ENCODE measurements around the gene JAML. TPM values are rescaled to one million over a fixed set of nuclear protein-coding genes. Genes with fewer than 3 reads are reported as not detected.

The JAML gene
- total and polyA plus RNA-seq, 2 of the 13 experiments (the other 11 are each of a cell fraction or from before 2014, with no cell fraction given): 2.0 to 3.3 TPM

GRCh38 chr11:118168316-118168715 lies 56.5 kb downstream of the JAML start:
- Histone ChIP-seq H3K27ac (ENCODE audit: extremely low read length, insufficient read depth, low read length) (no peak overlapping the region), H4K20me1 (ENCODE audit: insufficient read depth, low read length) (no peaks in the 10 kb centered on the region), H3K9ac (ENCODE audit: insufficient read depth, low read depth, low read length) (no peak overlapping the region), H3K4me2 (ENCODE audit: low read depth, low read length) (no peak overlapping the region), H2AFZ (ENCODE audit: low read length) (no peak overlapping the region), H3K79me2 (ENCODE audit: insufficient read depth, low read length) (no peaks in the 10 kb centered on the region), H3K4me1 (ENCODE audit: insufficient read depth, low read length) (peaks cover 13% of the 10 kb centered on the region), H3K4me3 (replicated peaks in 1 of 3; ENCODE audit: insufficient read depth in 1 of 3, low read depth in 2 of 3, low read length in 3 of 3) (no peak overlapping the region), H3K36me3 (replicated peaks in 1 of 2; ENCODE audit: control insufficient read depth in 1 of 2, insufficient read depth in 2 of 2, low read length in 2 of 2) (no peaks in the 10 kb centered on the region), H3K9me3 (ENCODE audit: low read length) (no peaks in the 10 kb centered on the region), H3K27me3 (ENCODE audit: control insufficient read depth in 1 of 2, insufficient read depth in 2 of 2, low read length in 2 of 2) (peaks cover 6 to 79% of the 10 kb centered on the region in 2 experiments)
- intact Hi-C loops (cut with micrococcal nuclease; ENCODE audit: unreplicated experiment): no loop called here
- 27% methylated on average over 3 of the region's 8 CpGs for WGBS (ENCODE audit: low lambda C conversion rate)
- ChIA-PET CTCF (ENCODE audit: low intra/inter-chr PET ratio, low total read pairs) (no interaction called here), POLR2A (no interaction called here)
- DNase-seq (ENCODE audit: low spot score) (no peak), ATAC-seq (no peak), FAIRE-seq (no peak)
- no TSS peak for BruUV-seq (replicated peaks)
- TF ChIP-seq ZNF136 (CRISPR knock-in tag; IDR thresholded peaks at IDR 0.05; ENCODE audit: low read depth): no peak
- TF ChIP-seq, protein P1, sequence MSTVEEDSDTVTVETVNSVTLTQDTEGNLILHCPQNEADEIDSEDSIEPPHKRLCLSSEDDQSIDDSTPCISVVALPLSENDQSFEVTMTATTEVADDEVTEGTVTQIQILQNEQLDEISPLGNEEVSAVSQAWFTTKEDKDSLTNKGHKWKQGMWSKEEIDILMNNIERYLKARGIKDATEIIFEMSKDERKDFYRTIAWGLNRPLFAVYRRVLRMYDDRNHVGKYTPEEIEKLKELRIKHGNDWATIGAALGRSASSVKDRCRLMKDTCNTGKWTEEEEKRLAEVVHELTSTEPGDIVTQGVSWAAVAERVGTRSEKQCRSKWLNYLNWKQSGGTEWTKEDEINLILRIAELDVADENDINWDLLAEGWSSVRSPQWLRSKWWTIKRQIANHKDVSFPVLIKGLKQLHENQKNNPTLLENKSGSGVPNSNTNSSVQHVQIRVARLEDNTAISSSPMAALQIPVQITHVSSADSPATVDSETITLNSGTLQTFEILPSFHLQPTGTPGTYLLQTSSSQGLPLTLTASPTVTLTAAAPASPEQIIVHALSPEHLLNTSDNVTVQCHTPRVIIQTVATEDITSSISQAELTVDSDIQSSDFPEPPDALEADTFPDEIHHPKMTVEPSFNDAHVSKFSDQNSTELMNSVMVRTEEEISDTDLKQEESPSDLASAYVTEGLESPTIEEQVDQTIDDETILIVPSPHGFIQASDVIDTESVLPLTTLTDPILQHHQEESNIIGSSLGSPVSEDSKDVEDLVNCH (CRISPR knock-in tag; IDR thresholded peaks at IDR 0.05): no peak
- TF ChIP-seq ZSCAN31 (CRISPR knock-in tag; IDR thresholded peaks at IDR 0.05; ENCODE audit: low read depth): no peak
- TF ChIP-seq FOXA1 (IDR thresholded peaks at IDR 0.05): no peak
- TF ChIP-seq FOXA1 (CRISPR knock-in tag; IDR thresholded peaks at IDR 0.05): no peak
- no peak for TF ChIP-seq MTF1 (CRISPR knock-in tag; IDR thresholded peaks at IDR 0.05)
- TF ChIP-seq ZNF558 (CRISPR knock-in tag; IDR thresholded peaks at IDR 0.05; ENCODE audit: borderline replicate concordance): no peak
- TF ChIP-seq HDAC2 (CRISPR knock-in tag; IDR thresholded peaks at IDR 0.05): no peak
- no peak for TF ChIP-seq CENPX (CRISPR knock-in tag; IDR thresholded peaks at IDR 0.05)
- TF ChIP-seq STAT5B (CRISPR knock-in tag; IDR thresholded peaks at IDR 0.05): no peak
- no peak for TF ChIP-seq ADNP (CRISPR knock-in tag; IDR thresholded peaks at IDR 0.05)
- no peak for TF ChIP-seq ZNF557 (CRISPR knock-in tag; IDR thresholded peaks at IDR 0.05)
- TF ChIP-seq THRA (CRISPR knock-in tag; IDR thresholded peaks at IDR 0.05; ENCODE audit: borderline replicate concordance): no peak
- TF ChIP-seq HOXA5 (CRISPR knock-in tag; IDR thresholded peaks at IDR 0.05): no peak
- no peak for TF ChIP-seq POLR2AphosphoS5 (IDR thresholded peaks at IDR 0.05; ENCODE audit: low read depth, low read length)
- no peak for TF ChIP-seq SP2 (CRISPR knock-in tag; IDR thresholded peaks at IDR 0.05)
- no peak for TF ChIP-seq NPAS2 (CRISPR knock-in tag; IDR thresholded peaks at IDR 0.05; ENCODE audit: borderline replicate concordance)
- TF ChIP-seq ELK4 (CRISPR knock-in tag; IDR thresholded peaks at IDR 0.05; ENCODE audit: borderline replicate concordance): no peak
- no peak for TF ChIP-seq RARA (CRISPR knock-in tag; IDR thresholded peaks at IDR 0.05)
- TF ChIP-seq, protein P2, sequence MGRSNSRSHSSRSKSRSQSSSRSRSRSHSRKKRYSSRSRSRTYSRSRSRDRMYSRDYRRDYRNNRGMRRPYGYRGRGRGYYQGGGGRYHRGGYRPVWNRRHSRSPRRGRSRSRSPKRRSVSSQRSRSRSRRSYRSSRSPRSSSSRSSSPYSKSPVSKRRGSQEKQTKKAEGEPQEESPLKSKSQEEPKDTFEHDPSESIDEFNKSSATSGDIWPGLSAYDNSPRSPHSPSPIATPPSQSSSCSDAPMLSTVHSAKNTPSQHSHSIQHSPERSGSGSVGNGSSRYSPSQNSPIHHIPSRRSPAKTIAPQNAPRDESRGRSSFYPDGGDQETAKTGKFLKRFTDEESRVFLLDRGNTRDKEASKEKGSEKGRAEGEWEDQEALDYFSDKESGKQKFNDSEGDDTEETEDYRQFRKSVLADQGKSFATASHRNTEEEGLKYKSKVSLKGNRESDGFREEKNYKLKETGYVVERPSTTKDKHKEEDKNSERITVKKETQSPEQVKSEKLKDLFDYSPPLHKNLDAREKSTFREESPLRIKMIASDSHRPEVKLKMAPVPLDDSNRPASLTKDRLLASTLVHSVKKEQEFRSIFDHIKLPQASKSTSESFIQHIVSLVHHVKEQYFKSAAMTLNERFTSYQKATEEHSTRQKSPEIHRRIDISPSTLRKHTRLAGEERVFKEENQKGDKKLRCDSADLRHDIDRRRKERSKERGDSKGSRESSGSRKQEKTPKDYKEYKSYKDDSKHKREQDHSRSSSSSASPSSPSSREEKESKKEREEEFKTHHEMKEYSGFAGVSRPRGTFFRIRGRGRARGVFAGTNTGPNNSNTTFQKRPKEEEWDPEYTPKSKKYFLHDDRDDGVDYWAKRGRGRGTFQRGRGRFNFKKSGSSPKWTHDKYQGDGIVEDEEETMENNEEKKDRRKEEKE (IDR thresholded peaks at IDR 0.05): no peak
- in situ Hi-C loops (cut with HindIII; ENCODE audit: extremely low pct_ligation_motif_present, low pct_unique_long_range_greater_than_20kb): no loop called here
